ENCODE results near the gene MACROD1. TPM values are rescaled to one million over a fixed set of nuclear protein-coding genes. Genes with fewer than 3 reads are reported as not detected.

The MACROD1 gene
- total and polyA plus RNA-seq, 10 of the 15 experiments (the other 5 are each of a cell fraction or from before 2014, with no cell fraction given): 1.2 to 22.7 (median 11.3) TPM; not detected in 1

DNA sequence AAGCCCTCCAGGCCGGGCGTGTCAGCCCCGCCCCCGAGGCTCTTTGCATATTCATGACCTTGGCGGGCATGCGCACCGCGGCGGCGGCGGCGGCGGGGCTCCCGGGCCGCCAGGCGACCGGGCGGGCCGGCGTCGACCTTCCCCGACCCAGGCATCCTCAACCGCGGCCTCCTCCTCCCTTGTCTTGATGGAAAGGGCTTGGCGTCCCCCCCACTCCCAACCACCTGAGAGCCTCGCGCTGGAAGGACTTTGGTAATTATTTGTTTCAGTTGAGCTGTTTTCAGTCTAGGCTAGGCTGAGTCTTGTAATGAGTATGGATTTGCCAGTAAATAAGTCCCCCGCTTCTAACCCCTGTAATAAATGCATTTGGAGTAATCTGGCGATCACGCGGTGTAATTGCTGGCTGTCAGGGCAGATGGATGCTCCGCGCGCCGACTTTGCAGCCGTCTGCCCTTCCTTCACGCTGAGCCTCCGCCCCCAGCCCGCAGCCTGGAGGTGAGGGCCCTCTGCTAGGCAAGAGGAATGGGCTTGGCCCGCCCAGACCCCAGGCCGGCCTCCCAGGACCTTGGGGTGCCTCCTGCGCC is 105.0 kb downstream of the MACROD1 start:
- H3K4me3 ChIP-seq: peak overlapping the region; percentile 53
- no peaks in the 10 kb centered on the region for H3K79me2 ChIP-seq (ENCODE audit: control insufficient read depth, insufficient read depth, low read length)
- H2AFZ ChIP-seq (ENCODE audit: control insufficient read depth, low read depth, low read length): peak overlapping the region; percentile 59
- 13% methylated on average over 39 of the region's 42 CpGs for WGBS (ENCODE audit: insufficient coverage, insufficient replicate concordance, low lambda C conversion rate, missing lambda C conversion rate)
- POLR2A ChIA-PET: interaction anchor here (0.7 kb wide), 1 partner anchor 461 kb away, joined by 3 read pairs; no protein-coding TSS in a partner anchor
- in situ Hi-C loops (cut with MboI) (no loop called here), intact Hi-C loops (cut with micrococcal nuclease; ENCODE audit: unreplicated experiment) (no loop called here)
- no TSS peak for BruUV-seq (replicated peaks)
- peaks cover 3% of the 10 kb centered on the region; the same call in 1 of the 2 replicates for H3K4me1 ChIP-seq (ENCODE audit: control insufficient read depth, insufficient read depth, low read length)
- H3K9ac ChIP-seq (ENCODE audit: control insufficient read depth, insufficient read depth, low read length): no peak overlapping the region
- RAD21 ChIA-PET (ENCODE audit: unreplicated experiment): no interaction called here
- DNase-seq (ENCODE audit: low read depth, low spot score): no peak
- peak overlapping the region; percentile 66 for H3K4me2 ChIP-seq (ENCODE audit: control insufficient read depth, insufficient read depth)
- no peak for FAIRE-seq
- H4K20me1 ChIP-seq (ENCODE audit: control insufficient read depth, insufficient read depth): 0 out of 2 replicates have a peak, but pooled peaks cover 3% of the 10 kb centered on the region
- peaks cover 0 to 8% of the 10 kb centered on the region in 2 experiments for H3K27me3 ChIP-seq (replicated peaks in 1 of 2; ENCODE audit: control insufficient read depth in 2 of 2, insufficient read depth in 2 of 2, low read length in 1 of 2)
- CTCF ChIA-PET: no interaction called here
- H3K9me3 ChIP-seq (replicated peaks; ENCODE audit: control insufficient read depth, insufficient read depth, low read length): no peaks in the 10 kb centered on the region
- no peaks in the 10 kb centered on the region for H3K36me3 ChIP-seq (ENCODE audit: control insufficient read depth in 2 of 2, insufficient read depth in 2 of 2, low read length in 1 of 2)
- TF ChIP-seq ZNF207 (IDR thresholded peaks at IDR 0.05; ENCODE audit: borderline replicate concordance): no peak
- TF ChIP-seq, protein P1, sequence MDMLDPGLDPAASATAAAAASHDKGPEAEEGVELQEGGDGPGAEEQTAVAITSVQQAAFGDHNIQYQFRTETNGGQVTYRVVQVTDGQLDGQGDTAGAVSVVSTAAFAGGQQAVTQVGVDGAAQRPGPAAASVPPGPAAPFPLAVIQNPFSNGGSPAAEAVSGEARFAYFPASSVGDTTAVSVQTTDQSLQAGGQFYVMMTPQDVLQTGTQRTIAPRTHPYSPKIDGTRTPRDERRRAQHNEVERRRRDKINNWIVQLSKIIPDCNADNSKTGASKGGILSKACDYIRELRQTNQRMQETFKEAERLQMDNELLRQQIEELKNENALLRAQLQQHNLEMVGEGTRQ (IDR thresholded peaks at IDR 0.05; ENCODE audit: borderline replicate concordance, low read depth, low read length): no peak
- TF ChIP-seq TCF7 (IDR thresholded peaks at IDR 0.05; ENCODE audit: borderline replicate concordance): no peak
- TF ChIP-seq HDGF (IDR thresholded peaks at IDR 0.05): no peak
- TF ChIP-seq NRF1 (conservative IDR thresholded peaks at IDR 0.05; ENCODE audit: low read depth, low read length): no peak; the same call in 1 of the 2 replicates
- TF ChIP-seq, protein P2, sequence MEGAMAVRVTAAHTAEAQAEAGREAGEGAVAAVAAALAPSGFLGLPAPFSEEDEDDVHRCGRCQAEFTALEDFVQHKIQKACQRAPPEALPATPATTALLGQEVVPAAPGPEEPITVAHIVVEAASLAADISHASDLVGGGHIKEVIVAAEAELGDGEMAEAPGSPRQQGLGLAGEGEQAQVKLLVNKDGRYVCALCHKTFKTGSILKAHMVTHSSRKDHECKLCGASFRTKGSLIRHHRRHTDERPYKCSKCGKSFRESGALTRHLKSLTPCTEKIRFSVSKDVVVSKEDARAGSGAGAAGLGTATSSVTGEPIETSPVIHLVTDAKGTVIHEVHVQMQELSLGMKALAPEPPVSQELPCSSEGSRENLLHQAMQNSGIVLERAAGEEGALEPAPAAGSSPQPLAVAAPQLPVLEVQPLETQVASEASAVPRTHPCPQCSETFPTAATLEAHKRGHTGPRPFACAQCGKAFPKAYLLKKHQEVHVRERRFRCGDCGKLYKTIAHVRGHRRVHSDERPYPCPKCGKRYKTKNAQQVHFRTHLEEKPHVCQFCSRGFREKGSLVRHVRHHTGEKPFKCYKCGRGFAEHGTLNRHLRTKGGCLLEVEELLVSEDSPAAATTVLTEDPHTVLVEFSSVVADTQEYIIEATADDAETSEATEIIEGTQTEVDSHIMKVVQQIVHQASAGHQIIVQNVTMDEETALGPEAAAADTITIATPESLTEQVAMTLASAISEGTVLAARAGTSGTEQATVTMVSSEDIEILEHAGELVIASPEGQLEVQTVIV (IDR thresholded peaks at IDR 0.05; ENCODE audit: borderline replicate concordance, partially characterized antibody): no peak
- TF ChIP-seq SREBF1 (IDR thresholded peaks at IDR 0.05; ENCODE audit: low read length): no peak
- TF ChIP-seq SPI1 (IDR thresholded peaks at IDR 0.05; ENCODE audit: borderline replicate concordance, insufficient read depth, low read depth, low read length): no peak
- no peak for TF ChIP-seq SMAD1 (IDR thresholded peaks at IDR 0.05; ENCODE audit: low read depth, partially characterized antibody)
- no peak for TF ChIP-seq SREBF2 (IDR thresholded peaks at IDR 0.05; ENCODE audit: low read length)
- no peak for TF ChIP-seq POLR2AphosphoS5 (IDR thresholded peaks at IDR 0.05; ENCODE audit: low read length)
- TF ChIP-seq MTA3 (IDR thresholded peaks at IDR 0.05; ENCODE audit: borderline replicate concordance, low read length): no peak
- no peak for TF ChIP-seq HSF1 (IDR thresholded peaks at IDR 0.05; ENCODE audit: low read depth, low read length)
- TF ChIP-seq POU2F2 (IDR thresholded peaks at IDR 0.05; ENCODE audit: borderline replicate concordance, low read depth, low read length): peak; percentile 100
- no peak for TF ChIP-seq JUNB (IDR thresholded peaks at IDR 0.05)
- no peak for TF ChIP-seq NFIC (IDR thresholded peaks at IDR 0.05; ENCODE audit: low read depth, low read length)
- TF ChIP-seq, protein P3, sequence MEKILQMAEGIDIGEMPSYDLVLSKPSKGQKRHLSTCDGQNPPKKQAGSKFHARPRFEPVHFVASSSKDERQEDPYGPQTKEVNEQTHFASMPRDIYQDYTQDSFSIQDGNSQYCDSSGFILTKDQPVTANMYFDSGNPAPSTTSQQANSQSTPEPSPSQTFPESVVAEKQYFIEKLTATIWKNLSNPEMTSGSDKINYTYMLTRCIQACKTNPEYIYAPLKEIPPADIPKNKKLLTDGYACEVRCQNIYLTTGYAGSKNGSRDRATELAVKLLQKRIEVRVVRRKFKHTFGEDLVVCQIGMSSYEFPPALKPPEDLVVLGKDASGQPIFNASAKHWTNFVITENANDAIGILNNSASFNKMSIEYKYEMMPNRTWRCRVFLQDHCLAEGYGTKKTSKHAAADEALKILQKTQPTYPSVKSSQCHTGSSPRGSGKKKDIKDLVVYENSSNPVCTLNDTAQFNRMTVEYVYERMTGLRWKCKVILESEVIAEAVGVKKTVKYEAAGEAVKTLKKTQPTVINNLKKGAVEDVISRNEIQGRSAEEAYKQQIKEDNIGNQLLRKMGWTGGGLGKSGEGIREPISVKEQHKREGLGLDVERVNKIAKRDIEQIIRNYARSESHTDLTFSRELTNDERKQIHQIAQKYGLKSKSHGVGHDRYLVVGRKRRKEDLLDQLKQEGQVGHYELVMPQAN (conservative IDR thresholded peaks at IDR 0.05): 0 out of 2 replicates have a peak, but pooled peaks have one; percentile 28
- peak; percentile 80 for ATAC-seq
- SMC1A ChIA-PET (ENCODE audit: uncharacterized antibody, unreplicated experiment): no interaction called here
- no peak overlapping the region for H3K27ac ChIP-seq (ENCODE audit: control insufficient read depth, insufficient read depth)

Data from GM12878 (cell line).